GM19043 (cell line): ENCODE results near the gene SRGN.

Experiments used
- ATAC-seq: cut with Tn5 transposase; IDR thresholded peaks from one replicate; pipeline ENCODE4 v1.9.1; 2021; ENCODE audit warnings: low read depth; ENCODE audit not compliant: unreplicated experiment

Gene SRGN

DNA sequence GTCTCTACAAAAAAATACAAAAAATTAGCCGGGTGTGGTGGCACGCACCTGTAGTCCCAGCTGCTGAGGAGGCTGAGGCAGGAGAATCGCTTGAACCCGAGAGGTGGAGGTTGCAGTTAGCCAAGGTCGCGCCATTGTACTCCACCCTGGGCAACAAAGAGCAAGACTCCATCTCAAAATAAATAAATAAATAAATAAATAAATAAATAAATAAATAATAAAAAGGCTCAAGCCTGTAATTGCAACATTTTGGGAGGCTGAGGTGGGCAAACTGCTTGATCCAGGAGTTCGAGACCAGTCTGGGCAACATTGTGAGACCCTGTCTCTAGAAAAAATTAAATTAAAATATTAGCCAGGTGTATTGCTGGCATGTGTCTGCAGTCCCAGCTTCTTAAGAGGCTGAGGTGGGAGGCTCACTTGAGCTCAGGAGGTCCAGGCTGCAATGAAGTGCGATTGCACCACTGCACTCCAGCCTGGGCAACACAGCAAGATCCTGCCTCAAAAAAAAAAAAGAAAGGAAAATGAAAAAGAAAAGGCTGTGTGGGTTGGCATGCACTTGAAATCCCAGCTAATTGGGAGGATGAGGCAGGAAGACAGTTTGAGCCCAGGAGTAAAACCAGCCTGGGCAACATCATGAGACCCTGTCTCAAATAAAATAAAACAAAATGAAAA, 27.6 kb upstream of the SRGN start:
- ATAC-seq: no peak

DNA sequence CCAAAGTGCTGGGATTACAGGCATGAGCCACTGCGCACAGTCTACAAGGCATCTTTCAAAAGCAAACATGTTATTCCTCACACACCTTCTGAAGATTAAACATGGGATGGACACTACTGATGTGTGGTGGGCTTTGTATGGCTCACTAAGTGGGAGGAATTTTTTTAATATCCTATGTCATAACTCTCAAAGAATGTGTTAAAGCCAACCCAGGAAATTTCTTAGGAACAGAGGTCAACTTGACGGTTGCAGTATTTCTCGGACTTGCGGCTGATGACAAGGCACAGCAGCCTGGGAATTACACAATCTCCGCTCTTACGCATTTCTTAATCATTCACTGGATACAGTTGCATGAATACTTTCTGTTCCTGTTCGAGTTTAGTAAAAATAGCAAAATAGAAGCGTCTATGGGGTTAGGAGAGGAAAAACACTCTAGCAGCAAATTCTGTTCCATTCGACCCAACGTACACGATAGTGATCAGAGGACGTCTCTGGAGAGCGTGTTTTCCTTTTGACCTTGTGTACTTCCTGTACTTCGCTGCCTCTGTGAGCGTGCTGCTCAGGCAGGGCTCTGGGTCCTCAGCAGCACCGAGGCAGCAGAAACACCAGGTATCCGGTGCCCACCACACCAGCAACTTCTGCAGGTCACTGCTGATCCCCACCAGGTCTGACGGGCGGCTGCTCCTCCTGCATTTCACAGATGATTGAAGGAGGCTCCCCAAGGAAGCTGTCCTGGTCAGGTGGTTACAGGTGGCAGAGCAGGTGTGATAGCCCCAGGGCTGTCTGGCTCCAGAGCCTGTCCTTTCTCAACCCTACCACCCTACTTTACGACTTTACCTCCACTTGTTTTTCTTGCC, 26.4 kb upstream of the SRGN start:
- no peak for ATAC-seq

DNA sequence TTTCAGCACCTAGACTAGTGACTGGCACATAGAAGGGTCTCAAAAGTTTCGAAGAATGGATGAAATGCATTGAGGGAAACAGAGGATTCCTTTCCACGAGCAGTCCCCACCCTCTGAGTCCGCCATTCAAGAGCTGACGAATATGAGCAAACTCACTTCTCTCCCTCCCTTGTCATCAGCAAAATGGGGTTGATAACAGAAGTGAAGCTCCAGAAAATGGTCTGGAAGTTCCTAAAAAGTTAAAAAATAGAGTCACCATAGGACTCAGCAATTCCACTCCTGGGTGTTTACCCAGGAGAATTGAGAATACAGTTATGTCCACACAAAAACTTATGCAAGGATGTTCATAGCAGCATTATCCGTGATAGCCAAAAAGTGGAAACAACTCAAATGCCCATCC, 25.0 kb upstream of the SRGN start:
- no peak for ATAC-seq

DNA sequence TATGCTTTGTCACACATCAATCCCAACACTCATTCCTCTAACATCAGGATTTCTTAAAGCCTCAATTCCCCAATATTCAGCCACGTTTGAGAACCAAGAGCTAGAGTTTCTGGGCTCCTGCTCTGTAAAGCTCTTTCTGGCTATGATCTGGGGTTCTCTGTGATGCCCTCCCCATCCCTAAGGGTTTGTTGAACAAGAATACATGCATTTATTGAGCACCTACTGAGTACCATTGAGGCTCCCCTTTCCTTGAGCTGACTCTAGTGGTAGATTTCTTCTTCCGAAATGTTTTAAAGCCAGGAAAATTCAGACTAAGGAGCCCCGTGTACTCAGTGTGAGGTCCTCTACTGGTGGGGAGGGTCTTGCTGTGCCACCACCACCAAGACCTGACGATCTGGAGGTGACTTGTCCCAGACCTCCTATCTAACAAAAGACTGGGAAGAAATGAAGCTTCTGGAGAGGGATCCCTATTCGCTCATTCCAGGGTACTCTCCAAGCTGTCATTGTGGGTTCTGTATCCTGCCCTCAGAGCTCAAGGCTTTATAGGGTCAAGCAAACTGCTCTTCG, 23.1 kb upstream of the SRGN start:
- ATAC-seq: no peak

DNA sequence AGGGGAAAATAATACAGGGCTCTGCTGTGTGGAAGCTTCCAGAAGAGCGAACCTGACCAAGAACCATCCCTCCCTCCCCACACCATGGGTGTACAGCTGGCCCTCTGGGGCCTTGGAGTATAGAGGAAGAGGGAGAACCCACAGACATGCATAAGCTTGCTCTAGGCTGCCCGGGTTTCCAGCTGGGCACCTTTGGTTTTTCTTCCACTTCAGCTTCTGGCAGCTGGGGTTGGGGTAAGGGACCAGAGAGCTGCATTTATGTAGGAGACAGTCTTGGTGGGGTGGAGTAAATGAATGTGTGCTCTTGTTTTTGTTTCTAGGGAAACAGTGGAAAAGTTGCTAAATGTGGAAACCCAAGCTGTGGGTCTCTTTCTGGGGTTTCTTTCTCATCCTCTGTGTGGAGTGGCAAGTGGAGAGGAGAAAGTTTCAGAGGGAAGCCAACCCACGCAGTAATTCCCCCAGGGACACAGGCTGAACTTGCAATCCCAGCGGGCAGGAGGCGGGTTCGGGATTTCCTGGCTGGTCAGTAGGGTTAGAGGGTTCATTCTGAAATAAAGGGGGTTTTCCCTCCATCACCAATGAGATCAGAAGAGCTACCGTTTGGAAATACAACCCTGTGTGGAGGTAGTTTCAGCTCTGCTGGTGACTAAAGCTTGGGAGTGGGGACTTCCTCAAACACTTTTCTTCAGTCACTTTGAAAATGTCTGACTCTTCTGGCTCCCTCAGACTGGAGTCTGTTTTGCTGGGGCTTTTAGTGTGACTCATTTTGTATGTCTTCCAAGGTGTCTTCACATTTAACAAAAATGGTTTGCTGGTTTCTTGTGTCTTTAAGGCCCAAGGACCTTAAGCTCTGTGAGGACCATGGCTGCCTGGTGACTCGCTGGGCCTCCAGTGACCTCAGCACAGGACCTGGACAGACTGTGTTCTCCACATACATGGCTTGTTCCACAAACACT, 22.2 kb upstream of the SRGN start:
- peak; percentile 35 for ATAC-seq

DNA sequence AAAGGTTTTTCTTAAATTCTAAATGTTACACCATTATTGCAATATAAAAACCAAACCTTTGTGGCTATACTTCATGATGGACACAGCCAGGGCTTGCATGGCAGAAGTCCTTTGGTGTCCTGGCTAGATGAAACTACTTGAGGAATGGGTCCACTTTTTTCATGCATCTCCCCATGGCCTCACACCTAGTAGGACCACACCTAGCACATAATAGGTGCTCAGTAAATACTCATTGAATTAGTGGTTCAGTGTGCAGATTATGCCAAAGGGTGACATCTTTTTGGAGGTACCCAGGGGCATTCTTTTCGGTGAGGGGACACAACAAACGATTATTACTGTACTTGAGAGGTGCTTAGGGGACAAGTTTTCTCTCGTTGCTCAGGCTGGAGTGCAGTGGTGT, 20.7 kb upstream of the SRGN start:
- ATAC-seq: no peak

DNA sequence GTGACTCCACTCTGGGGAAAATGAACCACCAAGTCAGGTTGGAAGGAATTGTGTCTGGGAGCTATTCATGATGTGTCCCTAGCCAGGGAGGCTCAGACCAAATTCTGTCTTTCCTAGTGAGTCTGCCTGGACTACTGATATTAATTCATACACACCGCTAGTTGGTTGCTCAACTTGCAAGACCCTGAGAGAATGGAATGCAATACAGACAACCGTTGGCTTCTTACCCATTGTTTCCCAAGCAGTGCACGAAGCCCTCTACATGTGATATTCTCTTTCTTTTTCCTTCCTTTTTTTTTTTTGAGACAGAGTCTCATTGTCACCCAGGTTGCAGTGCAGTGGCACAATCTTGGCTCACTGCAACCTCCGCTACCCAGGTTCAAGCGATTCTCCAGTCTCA, 19.4 kb upstream of the SRGN start:
- no peak for ATAC-seq

DNA sequence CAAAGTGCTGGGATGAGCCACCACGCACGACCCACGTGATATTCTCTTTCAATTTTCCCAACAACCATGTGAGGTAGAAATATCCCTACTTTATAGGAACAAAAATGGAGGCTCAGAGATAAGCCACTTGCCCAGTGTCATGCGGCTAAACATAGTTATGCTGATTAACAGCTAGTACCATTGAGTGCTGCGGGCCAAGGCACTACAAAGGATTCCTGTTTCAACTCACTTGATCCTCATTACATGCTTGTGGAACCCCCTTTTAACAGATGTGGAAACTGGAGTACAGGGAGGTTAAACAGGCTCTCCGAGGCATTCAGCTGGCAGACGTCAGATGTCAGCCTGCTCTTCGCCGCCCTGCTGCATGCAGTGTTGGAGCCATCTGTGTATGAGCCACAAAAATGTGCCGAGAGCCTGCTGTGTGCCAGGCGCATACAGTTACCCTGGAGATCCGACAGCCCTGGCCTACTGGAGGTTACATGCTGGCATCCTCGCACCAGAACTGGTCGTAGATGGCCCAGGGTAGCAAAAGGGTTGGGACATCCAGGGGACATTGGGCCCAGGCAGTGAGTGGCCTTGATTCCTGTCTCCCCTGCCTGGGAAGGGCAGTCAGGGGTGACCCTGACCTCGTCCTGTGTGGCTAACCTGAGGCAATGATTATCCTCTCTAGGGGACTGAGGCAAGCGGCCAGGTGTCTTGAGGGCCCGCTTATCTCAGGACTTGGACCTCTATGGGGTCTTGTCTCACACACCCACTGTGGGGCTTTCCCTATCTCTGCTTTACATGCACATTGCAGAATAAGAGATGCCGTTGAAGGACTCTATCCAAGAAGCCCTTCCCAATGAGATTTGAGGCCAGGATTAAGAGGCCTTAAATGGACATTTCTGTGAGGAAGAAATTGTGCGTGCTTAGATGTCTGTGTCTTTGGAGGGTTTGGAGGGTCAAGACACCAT, 18.5 kb upstream of the SRGN start:
- no peak for ATAC-seq

DNA sequence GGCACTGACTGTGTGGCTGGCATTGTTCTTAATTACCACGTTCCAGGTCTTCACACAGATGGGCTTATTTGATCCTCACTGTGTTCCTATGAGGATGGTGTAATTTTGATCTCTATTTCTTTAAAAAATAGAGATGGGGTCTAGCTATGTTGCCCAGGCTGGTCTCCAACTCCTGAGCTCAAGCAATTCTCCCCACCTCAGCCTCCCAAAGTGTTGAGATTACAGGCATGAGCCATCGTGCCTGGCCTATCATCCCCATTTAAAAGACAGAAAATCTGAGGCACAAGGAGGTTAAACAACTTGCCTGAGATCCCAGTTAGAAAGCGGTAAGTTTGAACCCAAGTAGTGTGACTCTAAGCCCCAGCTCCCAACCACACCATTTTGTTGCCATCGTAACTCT, 17.0 kb upstream of the SRGN start:
- no peak for ATAC-seq

DNA sequence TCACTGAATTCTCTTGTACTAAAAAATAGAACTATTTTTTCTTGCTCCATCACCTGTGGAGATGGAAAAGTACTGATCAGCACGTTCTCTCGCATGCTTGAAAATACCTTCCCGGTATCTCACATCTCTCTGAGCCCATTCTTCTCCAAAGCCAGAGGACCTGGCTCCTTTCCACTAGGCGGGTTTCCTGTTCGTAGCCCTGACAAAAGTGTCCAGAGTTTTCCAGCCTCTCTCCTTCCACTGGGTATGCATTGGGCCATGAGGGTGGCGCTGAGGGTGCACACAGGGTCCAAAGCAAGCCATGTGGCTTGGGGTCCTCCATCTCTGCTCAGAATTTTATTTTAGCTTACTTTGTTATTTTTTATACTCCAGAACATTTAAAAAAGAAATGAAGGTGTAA, 16.3 kb upstream of the SRGN start:
- no peak for ATAC-seq

DNA sequence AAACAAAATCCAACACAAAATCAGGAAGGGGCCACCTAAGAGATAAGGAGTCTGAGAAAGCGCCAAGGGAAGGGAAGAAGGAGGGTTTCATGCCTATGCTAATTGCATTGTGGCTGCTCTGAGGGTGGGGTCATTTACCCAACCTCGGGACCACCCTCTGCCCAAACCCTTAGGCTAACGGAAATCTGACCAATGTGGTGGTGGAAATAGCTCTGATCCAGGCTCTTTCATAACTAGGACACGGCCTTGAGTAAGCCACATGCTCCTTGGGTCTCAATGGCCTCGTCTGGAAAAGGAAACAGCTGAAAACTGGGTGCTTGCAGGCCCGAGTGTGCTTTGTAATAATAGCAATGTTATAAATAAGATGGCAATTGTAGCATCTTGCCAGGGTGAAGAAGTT, 14.9 kb upstream of the SRGN start:
- no peak for ATAC-seq

DNA sequence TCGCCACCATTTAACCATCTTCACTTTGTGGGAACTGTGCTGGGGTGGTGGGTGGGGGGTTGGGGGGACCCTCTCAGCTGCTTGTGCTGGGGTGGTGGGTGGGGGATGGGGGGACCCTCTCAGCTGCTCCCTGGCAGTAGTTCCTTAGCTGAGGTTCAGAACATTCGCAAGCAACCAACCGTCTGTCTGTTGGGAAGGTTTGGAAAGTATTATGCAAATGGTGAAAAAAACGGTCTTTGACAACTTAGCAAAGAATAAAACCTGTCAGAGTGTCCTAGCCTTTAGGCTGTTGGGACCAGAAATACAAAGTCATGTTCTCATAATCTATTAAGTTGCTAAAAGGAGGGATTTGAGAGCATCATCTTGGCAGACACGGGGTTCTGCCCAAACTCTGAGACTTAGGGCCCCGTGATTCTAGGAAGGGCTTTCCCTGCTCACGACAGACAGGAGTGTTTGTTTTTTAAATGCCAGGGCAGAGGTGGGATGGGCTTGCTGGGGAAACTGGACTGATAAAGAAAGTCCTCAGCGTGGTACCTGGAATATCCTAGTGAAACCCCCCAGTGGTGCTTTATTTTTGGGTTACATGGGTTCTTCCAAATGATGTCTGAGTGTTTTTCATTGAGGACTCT, 14.1 kb upstream of the SRGN start:
- no peak for ATAC-seq

DNA sequence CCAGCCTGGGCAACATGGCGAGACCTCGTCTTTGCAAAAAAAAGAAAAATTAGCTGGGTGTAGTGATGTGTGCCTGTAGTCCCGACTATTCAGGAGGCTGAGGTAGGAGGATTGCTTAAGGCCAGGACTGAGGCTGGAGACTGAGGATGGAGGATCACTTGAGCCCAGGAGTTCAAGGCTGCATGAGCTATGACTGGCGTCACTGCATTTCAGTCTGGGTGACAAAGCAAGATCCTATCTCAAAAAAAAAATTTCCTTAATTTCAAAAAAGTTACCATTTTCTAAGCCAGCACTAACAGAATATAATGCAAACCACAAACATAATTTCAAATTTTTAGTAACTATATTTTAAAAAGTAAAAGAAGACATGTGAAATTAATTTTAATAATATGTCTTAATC, 13.4 kb upstream of the SRGN start:
- ATAC-seq: no peak

DNA sequence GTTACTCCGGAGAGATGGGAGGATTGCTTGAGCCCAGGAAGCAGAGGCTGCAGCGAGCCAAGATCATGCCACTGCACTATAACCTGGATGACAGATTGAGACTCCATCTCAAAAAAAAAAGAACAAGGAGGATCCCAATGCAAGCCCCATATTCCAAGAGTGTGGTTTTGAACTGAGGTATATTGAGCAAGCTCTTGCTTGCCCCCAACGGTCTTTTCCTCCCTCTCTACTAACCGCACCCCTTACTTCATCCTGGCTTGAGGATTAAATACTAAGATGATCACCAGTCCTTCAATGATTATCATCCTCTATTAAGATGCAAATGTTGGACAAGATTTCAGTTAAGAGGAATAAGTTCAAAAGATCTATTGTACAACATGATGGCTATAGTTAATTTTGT, 12.5 kb upstream of the SRGN start:
- ATAC-seq: no peak

DNA sequence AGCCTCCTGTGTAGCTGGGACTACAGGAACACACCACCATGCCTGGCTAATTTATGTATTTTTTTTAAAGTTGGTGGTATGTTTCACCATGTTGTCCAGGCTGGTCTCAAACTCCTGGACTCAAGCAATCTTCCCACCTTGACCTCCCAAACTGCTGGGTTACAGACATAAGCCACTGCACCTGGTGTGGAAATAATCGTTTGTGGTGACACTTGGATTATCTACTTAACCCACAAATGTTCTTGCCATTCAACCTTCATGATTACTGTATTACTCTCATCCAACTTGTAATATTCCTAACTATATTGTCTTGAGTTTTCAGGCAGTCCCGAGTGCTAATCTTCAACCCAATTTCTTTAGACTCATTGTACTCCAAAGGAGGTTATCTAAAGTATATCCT, 9.6 kb upstream of the SRGN start:
- no peak for ATAC-seq

DNA sequence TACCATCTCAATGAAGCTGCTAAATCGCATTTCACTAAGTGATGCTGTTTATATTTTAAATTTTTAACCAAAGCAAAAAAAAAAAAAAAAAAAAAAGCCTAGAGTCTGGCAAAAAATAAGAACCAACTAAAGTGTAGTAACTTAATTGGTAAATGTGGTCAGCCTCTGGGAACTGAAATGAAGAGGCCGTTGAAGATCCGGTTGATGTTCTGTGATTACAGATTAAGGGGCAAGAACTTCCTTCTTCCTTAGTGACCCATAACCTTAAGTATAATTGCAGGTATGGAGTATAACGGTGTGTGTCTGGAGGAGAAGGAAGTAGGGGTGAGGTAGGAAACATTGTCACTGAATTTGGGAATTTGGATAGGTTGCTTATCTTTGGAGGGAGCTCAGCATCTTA, 7.7 kb upstream of the SRGN start:
- ATAC-seq: no peak

DNA sequence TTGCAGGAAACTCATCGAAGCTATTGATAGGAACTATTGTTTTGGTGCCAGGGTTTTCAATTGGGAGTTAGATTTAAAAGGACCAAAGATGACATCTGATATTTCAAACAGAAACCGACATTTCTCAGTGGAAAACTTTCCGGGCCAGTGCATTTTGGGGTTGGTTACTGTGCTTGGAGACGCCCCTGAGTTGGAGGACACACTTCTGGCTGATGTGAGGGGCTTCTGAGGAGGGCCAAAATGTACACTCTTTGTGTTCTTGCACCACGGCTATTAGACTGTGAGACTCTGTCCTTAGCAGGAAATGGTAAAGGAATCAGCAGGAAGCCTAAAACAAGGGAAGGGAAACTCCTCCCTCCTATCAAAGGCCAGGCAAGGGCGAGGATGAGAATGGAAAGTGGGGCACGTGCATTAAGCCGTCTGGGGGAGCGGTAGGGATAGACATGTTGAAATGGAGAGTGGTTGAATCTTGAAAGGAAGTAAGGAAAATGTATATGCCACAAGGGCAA, 1.8 kb upstream of the SRGN start:
- ATAC-seq: no peak

DNA sequence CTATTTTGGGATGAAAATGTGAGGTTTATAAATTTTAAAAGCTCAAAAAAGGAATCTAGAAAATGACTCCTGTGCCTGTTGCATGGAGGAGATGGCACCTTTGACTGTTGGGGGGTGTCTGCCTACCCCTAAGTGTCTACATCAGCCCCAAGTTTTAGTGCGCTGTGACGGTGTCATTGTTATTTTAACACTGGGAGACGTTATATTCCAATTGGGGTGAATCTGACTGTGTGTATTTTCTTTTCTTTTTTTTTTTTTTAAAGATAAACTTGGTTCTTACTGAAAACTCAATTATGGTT, 517 bp downstream of the SRGN start:
- ATAC-seq: no peak

DNA sequence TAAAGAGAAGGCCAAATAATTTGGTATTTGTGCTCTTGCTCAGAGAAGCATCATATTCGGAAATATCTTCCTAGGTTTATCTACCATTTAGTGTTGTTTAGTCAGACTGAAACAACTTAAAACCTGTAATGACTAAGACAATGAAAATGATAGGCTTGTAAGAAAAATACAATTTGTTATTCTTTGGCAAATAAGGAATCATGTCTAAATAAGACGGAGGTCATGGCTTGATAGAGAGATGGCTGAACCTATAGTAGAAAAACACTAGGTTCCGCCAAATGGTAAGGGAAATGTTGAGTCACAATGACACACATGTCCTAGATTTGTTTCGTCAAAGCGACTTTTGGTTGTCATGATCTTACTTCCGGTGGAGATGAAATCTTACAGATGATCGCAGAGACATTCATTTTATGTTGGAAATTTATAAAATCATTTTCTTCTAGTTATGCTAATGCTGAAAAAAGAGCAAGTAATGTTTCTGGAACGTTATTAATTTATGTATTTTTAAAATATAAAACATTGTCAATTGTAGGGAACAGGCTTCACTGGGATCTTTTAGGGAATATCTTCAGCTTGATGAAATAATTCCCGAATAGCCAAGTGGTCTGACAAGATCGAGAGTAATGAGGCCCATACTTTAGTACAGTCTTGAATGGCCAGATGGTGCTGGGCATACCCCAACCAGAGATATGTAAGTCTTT, 1.0 kb downstream of the SRGN start:
- ATAC-seq: no peak
